ENCODE data around the gene DALRD3. TPM values are rescaled to one million over a fixed set of nuclear protein-coding genes. Genes with fewer than 3 reads are reported as not detected.
"Not testable (repeated sequence)": the region's sequence is repeated elsewhere in the genome, so short reads cannot be mapped to it uniquely, and the experiment has no call there.

The DALRD3 gene
- total RNA-seq, 1 experiment from 2014 or later, result 64.6 TPM

DNA sequence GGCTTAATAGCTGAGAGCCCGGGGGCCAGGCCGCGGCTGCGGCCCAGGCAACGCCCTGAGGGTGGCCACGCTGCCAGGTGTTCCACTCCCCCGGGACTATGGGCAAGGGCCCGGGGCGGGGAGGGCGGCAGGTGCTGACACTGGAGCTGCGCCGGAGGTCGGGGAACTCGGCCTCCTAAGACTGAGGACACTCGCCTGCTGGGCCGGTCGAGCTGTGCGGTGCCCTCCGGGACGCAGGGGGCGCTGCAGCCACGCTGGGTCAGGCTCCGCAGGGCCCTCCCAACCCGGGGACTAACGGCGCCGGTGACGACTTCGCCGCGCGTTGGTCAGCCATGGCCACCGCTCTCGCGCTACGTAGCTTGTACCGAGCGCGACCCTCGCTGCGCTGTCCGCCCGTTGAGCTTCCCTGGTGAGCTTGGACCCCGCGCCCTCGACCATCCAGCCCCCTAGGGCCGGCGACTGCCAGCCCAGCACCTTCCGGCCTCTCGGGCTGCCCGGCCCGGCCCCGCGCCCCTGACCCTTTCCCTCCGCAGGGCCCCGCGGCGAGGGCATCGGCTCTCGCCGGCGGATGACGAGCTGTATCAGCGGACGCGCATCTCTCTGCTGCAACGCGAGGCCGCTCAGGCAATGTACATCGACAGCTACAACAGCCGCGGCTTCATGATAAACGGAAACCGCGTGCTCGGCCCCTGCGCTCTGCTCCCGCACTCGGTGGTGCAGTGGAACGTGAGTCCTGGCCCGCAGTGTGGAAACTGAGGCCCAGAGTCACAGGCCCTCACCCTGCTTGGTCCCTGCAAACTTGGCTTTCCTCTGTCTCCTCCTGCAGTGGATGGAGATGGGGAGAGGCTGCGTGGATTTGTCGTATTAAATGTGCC, 3.7 kb upstream of the DALRD3 start, which contains the start of gene NDUFAF3:
Gene NDUFAF3, plus strand, starts transcription at position 309 of the 875 bp plus-strand sequence. Its CDS starts 24 bp downstream, at position 333.
- peak; percentile 92 for DNase-seq (ENCODE audit: low read depth)

DNA sequence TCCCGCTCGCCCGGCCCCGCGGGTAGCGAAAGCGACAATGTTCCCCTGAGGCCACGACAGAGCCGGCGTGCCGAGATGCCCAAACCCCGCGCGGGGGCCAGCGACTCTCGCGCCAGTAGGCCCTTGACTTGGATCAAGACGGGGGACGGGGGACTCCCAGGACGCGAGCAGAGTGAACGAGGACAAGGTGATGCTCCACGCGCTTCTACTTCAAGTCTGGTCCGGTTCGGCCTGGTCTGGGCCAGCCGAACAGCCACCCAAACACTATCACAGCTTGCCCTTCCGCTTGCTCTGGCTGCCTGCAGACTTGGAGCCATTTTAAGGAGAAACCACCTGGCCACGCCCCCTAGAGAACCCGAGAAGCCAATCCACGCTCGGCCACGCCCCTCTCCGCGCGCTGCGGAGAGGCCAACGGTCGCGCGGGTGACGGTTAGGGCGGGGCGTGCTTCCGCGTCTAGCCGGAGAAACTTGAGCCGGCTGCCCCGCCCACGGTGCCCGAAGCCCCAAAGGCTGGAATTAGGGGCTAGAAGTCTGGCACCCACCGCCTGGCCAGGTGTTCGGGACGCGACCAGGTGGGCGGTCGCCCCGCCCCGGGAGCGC, 2.9 kb upstream of the DALRD3 start:
- DNase-seq (ENCODE audit: low read depth), result peak; percentile 98

DNA sequence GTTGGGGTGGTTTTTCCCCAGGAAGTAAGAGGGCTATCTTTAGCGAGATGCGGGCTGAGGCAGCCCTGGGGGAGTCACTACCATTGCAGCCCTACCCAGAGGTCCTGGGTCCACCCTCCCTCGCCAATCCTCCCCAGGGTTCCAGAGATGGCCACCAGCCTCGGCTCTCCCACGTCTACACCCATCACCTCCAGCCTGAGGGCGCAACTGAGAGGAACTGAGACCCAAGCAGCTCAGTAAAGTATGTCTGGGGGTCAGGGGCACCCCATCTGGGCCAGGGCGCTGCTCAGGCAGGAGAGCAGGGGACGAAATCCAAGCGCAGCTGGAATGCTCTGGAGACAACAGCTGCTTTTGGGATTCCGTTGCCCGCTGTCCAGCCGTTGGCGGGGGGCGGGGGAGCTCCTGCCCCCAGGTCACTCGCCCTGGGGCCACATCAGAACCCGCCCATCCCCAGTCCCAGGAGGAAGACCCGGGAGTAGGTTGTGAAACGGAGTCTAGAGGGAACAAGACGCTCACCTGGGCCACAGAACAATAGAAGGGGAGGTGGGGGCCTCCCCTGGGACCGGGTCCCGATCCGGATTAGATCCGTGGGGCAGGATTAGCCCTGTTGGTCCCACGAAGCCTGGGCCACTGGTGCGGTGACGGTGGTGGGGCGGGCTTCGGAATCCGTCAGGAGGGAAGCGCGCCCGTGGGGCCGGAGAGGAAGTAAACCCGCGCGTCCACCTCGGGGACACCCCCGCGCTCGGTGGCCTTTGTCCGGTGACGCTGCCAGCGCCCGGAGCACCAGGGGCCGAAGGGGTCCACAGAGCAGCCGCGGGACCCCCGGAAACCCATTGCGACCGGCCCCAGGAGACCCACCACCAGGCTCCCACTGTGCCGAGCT, 2.2 kb upstream of the DALRD3 start:
- DNase-seq (ENCODE audit: low read depth), result no peak

DNA sequence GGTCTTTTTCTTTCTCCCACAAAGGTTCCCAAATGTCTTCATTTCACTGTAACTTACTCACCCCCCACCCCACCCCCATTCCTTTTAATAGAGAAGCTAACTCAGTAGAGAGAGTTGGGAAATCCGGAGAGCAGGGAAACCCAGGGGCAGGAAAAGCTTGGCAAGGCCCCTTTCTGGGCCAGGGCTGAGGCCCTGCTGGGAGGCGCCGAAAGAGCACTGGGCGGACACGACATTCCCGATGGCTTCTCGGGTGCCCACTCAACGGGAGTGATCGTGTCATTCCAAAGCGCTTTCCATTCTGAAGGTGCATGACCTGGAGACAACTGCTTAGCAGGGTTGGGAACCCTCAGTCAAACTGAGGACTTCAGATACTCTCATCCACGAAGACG, 1.6 kb upstream of the DALRD3 start:
- no peak for DNase-seq (ENCODE audit: low read depth)

DNA sequence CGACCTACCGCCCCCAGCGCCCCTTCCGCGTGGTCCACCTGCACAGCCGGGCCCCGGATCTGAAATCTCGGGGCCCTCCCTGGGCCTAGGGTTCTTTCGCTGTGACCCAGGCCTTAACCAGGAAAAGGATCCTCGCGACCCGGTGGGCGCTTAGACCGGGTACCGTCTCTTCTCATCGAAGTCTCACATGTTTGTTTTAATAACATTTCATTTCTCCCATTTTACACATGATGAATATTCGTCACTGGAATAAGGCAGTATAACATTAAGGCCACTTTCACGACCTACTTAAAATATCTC, 277 bp upstream of the DALRD3 start:
- no peak for DNase-seq (ENCODE audit: low read depth)

DNA sequence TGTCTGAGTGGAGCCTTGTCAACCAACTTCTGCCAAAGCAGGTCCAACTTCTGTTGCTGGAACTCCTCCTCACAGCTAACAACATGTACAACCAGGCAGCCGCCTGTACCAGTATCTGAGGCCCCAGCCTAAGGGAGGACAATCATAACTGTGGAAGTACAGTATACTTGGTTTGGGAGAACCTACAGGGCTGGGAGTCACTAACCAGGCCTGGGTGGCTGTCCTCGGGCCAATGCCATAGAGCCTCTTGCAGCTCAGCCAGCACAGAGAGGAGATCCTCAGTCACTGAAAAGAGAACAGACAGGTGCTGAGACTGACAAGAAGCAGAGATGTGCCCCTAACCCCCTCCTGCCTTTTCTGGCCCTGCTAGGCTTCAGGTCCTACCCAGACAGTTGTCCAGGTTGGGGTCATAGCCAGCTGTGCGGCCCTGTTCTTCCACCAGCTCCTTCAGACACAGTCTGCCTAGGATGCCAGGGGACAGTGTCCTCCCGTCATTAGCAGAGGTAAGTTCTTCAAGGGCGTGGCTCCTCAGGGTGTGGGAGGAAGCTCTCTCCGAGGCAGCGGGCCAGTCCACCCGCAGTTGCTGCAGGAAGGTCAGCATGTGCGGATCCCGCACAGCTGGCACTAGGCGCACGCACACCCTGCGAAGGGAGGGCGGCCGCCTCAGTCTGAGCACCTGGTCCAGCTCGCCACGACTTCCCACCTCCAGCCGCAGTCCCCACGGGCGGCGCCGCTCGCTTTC, 980 bp downstream of the DALRD3 start:
- no peak for DNase-seq (ENCODE audit: low read depth)

DNA sequence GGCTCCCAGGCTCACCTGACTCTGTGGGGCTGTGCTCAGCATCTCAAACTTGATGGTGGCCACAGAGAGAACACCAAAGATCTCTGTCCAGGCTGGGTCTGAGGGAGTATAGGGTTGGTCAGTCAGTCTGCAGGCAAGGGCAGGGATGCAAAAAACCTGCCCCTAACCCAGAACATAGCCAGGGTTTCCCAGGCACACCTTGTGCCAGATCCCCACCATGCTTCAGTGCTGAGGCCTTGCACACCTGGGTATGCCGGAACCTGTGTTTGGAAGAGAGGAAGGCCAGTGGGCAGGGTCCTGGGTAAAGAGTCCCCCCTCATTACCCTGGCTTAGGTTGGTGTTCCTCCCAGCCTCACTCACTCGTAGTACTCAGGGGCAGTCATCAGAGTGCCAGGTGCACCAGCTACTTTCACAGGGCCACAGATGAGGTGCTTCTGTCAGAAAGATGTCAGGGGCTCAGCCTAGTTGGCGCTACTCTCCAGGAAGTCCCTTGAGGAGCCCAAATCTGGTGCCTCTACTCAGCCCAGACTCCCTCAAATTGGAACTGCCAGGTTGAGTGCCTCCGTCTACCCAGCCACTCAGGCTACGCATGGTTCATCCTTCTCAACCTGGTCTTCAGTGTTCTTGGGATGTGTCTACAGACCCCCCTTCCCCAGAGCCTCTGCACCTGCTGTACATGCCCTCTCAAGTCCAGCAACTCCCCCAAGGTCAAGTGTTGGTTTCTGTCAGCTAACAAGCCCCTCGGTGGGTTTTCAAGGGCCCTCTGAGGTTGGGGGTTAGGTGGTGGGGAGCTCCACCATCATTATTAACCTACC, 1.8 kb downstream of the DALRD3 start:
- no peak for DNase-seq (ENCODE audit: low read depth)

DNA sequence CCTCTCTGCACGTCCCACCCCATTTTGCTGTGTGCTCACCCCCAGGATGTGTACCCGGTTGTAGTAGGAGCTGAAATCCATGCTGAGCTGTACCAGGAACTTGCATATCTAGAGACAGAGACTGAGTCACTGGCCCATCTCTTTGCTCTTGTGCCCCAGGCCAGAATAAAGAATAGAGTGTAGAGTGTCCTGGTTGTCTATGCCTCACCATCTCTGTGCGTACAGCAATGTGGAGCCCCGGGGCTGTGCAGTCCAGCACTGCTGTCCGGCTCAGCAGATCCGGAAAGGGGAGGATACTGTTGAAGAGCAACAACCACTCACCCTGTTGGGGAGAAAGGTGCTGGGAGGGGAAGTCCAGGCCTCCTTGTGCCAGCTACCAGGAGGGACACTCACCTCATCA, 2.6 kb downstream of the DALRD3 start:
- no peak for DNase-seq (ENCODE audit: low read depth)

DNA sequence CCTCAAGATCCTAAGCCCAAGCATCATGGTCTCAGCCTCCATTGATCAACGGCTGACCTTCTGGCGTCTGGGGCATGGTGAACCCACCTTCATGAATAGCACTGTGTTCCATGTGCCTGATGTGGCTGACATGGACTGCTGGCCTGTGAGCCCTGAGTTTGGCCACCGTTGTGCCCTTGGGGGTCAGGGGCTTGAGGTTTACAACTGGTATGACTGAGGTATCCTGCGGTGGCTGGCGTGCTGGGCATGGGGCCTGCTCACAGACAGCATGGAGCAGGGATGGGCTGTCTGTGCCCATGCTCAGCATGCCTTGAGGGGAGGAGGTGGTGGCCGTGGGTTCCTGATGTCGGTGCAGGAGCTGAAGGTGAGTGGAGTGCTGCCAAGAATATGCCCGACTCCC, 3.3 kb downstream of the DALRD3 start:
- no peak for DNase-seq (ENCODE audit: low read depth)

DNA sequence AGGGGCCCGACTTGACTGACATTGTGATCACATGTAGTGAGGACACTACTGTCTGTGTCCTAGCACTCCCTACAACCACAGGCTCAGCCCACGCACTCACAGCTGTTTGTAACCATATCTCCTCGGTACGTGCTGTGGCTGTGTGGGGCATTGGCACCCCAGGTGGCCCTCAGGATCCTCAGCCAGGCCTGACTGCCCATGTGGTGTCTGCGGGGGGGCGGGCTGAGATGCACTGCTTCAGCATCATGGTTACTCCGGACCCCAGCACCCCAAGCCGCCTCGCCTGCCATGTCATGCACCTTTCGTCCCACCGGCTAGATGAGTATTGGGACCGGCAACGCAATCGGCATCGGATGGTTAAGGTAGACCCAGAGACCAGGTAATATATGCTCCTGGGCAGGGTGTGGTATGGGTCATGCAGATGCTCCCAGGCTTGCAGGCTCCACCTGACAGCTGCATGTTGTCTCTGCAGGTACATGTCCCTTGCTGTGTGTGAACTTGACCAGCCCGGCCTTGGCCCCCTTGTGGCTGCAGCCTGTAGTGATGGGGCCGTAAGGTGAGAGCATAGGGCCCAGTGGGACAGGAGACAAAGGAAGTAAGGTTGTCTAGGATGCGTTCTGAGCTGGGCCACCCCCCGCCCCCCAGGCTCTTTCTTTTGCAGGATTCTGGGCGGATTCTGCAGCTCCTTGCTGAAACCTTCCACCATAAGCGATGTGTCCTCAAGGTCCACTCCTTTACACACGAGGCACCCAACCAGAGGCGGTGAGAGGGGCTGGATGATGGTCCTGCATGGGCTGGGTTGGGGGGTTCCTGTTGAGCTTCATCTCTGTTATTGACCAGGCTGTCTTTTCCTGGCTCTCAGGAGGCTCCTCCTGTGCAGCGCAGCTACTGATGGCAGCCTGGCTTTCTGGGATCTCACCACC, 4.4 kb downstream of the DALRD3 start:
- DNase-seq (ENCODE audit: low read depth), result no peak

DNA sequence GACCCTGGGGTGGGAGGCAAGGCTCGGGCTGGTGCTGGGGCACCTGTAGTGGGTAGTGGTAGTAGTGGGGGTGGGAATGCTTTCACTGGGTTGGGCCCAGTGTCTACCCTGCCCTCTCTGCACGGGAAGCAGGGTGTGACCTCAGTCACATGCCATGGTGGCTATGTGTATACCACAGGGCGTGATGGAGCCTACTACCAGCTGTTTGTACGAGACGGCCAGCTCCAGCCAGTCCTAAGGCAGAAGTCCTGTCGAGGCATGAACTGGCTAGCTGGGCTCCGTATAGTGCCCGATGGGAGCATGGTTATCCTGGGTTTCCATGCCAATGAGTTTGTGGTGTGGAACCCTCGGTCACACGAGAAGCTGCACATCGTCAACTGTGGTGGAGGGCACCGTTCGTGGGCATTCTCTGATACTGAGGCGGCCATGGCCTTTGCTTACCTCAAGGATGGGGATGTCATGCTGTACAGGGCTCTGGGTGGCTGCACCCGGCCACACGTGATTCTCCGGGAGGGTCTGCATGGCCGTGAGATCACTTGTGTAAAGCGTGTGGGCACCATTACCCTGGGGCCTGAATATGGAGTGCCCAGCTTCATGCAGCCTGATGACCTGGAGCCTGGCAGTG, 5.2 kb downstream of the DALRD3 start:
- no peak for DNase-seq (ENCODE audit: low read depth)

DNA sequence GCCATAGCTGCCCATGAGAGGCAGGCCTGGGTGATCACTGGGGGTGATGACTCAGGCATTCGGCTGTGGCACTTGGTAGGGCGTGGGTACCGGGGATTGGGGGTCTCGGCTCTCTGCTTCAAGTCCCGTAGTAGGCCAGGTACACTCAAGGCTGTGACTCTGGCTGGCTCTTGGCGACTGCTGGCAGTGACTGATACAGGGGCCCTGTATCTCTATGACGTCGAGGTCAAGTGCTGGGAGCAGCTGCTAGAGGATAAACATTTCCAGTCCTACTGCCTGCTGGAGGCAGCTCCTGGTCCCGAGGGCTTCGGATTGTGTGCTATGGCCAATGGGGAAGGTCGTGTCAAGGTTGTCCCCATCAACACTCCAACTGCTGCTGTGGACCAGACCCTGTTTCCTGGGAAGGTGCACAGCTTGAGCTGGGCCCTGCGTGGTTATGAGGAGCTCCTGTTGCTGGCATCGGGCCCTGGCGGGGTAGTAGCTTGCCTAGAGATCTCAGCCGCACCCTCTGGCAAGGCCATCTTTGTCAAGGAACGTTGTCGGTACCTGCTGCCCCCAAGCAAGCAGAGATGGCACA, 5.9 kb downstream of the DALRD3 start:
- no peak for DNase-seq (ENCODE audit: low read depth)

DNA sequence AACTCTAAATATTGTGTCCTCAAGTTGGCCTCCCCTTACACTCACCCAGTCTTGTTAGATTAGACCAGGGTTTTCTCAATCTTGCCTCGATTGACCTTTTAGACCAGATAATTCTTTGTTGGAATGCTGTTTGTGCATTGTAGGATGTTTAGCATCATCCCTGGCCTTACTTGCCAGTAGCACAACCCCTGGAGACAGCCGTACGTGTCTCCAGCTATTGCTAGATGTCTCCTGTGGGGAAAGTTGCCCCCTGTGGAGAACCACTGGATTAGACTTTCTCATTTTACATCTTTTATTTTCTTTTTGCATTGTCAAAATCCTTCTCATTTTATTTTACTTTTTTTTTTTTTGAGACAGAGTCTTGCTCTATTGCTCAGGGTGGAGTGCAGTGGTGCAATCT, 9.0 kb downstream of the DALRD3 start:
- DNase-seq (ENCODE audit: low read depth), result no peak

DNA sequence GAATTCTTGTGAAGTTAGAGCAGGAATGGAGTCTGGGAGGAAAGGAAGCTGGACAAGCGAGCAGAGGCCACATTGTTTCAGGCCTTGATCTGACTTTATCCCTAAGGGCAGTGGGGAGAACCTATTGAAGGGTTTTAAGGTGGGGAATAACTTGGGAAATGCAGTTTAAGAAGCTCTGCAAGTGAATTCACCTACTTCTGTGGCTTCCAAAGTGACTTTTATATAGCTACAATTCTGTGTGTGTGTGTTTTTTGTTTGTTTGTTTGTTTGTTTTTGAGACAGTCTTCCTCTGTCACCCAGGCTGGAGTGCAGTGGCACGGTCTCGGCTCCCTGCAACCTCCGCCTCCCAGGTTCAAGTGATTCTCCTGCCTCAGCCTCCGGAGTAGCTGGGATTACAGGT, 9.8 kb downstream of the DALRD3 start:
- not testable (repeated sequence) for DNase-seq (ENCODE audit: low read depth)

DNA sequence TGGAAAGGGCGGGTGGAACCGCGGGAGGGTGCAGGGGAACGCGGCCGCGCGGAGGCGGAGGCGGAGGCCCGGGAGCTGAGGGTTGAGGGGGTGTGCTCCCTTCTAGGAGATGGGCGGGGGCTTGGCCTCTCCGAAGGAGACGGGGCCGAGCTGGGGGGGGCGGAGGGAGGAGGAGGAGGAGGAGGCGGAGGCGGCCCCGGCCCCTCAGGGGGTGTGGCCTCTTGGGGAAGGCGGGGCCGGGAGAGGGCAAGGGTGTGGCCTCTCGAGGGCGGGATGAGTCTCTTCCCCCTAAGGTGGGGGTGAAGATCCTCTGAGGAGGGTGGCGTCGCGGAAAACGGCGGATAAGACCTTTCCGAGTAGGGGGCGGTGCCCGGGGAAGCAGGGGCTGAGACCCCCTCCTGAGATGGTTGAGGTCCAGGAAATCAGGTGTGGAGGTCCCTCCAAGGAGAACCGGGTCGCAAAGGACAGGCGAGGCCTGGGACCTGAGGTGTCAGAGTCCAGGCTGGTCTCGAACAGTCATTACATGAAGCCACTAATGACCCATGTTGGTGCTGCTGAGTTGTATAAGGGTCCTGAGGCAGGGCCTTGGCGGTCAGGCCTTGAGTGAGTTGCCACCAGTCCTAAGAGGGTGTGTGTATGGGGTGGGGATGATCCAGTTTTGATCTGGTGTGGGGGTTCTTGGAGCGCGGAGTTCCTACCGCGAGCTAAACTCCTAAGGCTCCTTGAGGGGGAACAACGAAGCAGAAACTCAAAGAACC, 10.4 kb downstream of the DALRD3 start:
- peak; percentile 79 for DNase-seq (ENCODE audit: low read depth)

DNA sequence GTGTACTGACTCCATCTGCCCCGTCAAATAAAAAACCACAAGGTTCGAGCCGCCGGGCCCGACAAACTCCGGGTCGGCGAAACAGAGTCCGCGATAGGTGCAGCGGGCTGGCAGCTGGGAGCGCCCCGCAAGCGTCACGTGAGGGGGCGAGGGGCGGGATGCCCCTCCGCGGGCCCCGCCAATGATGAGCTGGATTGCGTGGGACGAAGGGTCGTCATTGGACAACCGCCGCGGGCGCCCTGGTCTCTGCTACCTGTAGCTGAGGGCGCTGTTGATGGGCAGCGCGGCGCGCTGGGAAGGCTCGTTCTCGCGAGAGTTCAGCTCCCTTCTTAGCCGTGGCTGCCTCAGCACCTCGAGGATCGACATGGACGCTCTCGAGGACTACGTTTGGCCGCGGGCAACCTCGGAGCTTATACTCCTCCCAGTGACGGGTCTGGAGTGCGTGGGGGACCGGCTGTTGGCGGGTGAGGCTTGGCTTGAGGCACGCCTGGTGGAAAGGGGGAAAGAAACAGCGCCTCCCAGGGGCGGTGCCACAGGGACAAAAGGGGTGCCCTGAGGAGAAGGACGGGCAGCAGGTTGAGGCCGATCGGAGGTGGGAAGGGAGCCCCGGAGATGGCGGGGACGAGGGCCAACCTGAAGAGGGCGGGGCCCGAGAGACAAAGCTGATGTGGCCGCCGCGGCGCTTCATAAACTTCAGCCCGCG, 11.2 kb downstream of the DALRD3 start, which contains the start of gene WDR6:
Gene WDR6, plus strand, starts transcription at position 324 of the 703 bp plus-strand sequence. Its CDS starts 41 bp downstream, at position 365.
- peak; percentile 98 for DNase-seq (ENCODE audit: low read depth)

All from HT1080 (cell line).